Measurements from ENCODE around the gene SLC22A3. TPM values are rescaled to one million over a fixed set of nuclear protein-coding genes. Genes with fewer than 3 reads are reported as not detected.

Gene SLC22A3
- total RNA-seq, 1 donor from 2014 or later: 71.5 TPM

GRCh38 chr6:160417146-160417545 is 69.0 kb downstream of the SLC22A3 start:
- DNase-seq (ENCODE audit: low spot score): peak; percentile 17

GRCh38 chr6:160417550-160417949 is 69.4 kb downstream of the SLC22A3 start:
- DNase-seq (ENCODE audit: low spot score): no peak

GRCh38 chr6:160418370-160418769 is 70.2 kb downstream of the SLC22A3 start:
- no peak for DNase-seq (ENCODE audit: low spot score)

GRCh38 chr6:160419488-160419887 is 71.3 kb downstream of the SLC22A3 start:
- no peak for DNase-seq (ENCODE audit: low spot score)

- DNase-seq (ENCODE audit: low spot score): no peak
These were observed 72.2 kb downstream of the SLC22A3 start for GRCh38 chr6:160420253-160420968.

- no peak for DNase-seq (ENCODE audit: low spot score)
These were observed 72.9 kb downstream of the SLC22A3 start for GRCh38 chr6:160420969-160421556.

- DNase-seq (ENCODE audit: low spot score): peak; percentile 74
These were observed 73.7 kb downstream of the SLC22A3 start for GRCh38 chr6:160421854-160422253.

- DNase-seq (ENCODE audit: low spot score): no peak
These were observed 76.1 kb downstream of the SLC22A3 start for GRCh38 chr6:160424256-160424655.

- DNase-seq (ENCODE audit: low spot score): no peak
These were observed 78.0 kb downstream of the SLC22A3 start for GRCh38 chr6:160426136-160426535.

GRCh38 chr6:160427312-160428068 is 79.3 kb downstream of the SLC22A3 start:
- DNase-seq (ENCODE audit: low spot score): no peak

- peak; percentile 66 for DNase-seq (ENCODE audit: low spot score)
These were observed 79.9 kb downstream of the SLC22A3 start for GRCh38 chr6:160428069-160428430.

GRCh38 chr6:160428818-160429619 is 80.8 kb downstream of the SLC22A3 start:
- DNase-seq (ENCODE audit: low spot score): no peak

- DNase-seq (ENCODE audit: low spot score): peak; percentile 90
These were observed 81.4 kb downstream of the SLC22A3 start for GRCh38 chr6:160429620-160429895.

GRCh38 chr6:160430203-160430602 is 82.0 kb downstream of the SLC22A3 start:
- DNase-seq (ENCODE audit: low spot score): peak; percentile 63

- DNase-seq (ENCODE audit: low spot score): peak; percentile 68
These were observed 82.6 kb downstream of the SLC22A3 start for GRCh38 chr6:160430751-160431150.

GRCh38 chr6:160431226-160431625 is 83.0 kb downstream of the SLC22A3 start:
- DNase-seq (ENCODE audit: low spot score): peak; percentile 98

GRCh38 chr6:160431791-160432404 is 83.7 kb downstream of the SLC22A3 start:
- peak; percentile 97 for DNase-seq (ENCODE audit: low spot score)

GRCh38 chr6:160435935-160436334 is 87.8 kb downstream of the SLC22A3 start:
- no peak for DNase-seq (ENCODE audit: low spot score)

- no peak for DNase-seq (ENCODE audit: low spot score)
These were observed 89.0 kb downstream of the SLC22A3 start for GRCh38 chr6:160437154-160437553.

GRCh38 chr6:160437775-160438174 is 89.6 kb downstream of the SLC22A3 start:
- no peak for DNase-seq (ENCODE audit: low spot score)

GRCh38 chr6:160438481-160438880 is 90.3 kb downstream of the SLC22A3 start:
- DNase-seq (ENCODE audit: low spot score): no peak

GRCh38 chr6:160439751-160440150 is 91.6 kb downstream of the SLC22A3 start:
- no peak for DNase-seq (ENCODE audit: low spot score)

Measured in umbilical cord (tissue), 2 donors.